Panc1 (cell line): ENCODE data around the gene TNIK. TPM values are rescaled to one million over a fixed set of nuclear protein-coding genes. Genes with fewer than 3 reads are reported as not detected.

ENCODE experiments used
- ATAC-seq: fragments of 200-7000 bp; cut with Tn5 transposase; 2 replicates; pipeline ENCODE4 v1.9.1; 2020; ENCODE audit warnings: mild to moderate bottlenecking, moderate library complexity
- BruUV-seq: library from RNA; stranded (reverse); fragments of 400-500 nt; replicated peaks from 2 replicates; lab custom pipeline; 2021; lab: Mats Ljungman, UMichigan
- CTCF ChIA-PET: fragments of 300-600 bp; sonication (Branson Sonifier 250); formaldehyde crosslinking; loops from one replicate; lab custom pipeline; 2022; ENCODE audit warnings: antibody characterized with exemption; lab: Charles Lee
- POLR2A ChIA-PET: fragments of 300-600 bp; sonication (Branson Sonifier 250); formaldehyde crosslinking; loops from one replicate; lab custom pipeline; 2022; ENCODE audit warnings: antibody characterized with exemption; lab: Charles Lee
- DNase-seq: peaks from one replicate; pipeline ENCODE4 v3.0.0-alpha.2; 2010; ENCODE audit warnings: low read depth, low spot score
- H3K27ac ChIP-seq: 2 replicates; pipeline ENCODE4 v1.5.1; 2011; ENCODE audit warnings: mild to moderate bottlenecking, low read length, inconsistent platforms
- H3K27me3 ChIP-seq: fragments of 200-500 bp; sonication (Bioruptor generic); 2 replicates; pipeline ENCODE4 v1.6.0; 2014; ENCODE audit warnings: low read length, inconsistent platforms; ENCODE audit not compliant: control insufficient read depth, insufficient read depth
- H3K36me3 ChIP-seq: fragments of 200-500 bp; sonication (Bioruptor generic); 2 replicates; pipeline ENCODE4 v1.5.1; 2014; ENCODE audit warnings: inconsistent platforms, mild to moderate bottlenecking, low read length, moderate library complexity; ENCODE audit not compliant: control insufficient read depth, insufficient read depth
- H3K4me1 ChIP-seq: 2 replicates; pipeline ENCODE4 v1.5.1; 2011; ENCODE audit warnings: inconsistent platforms, mild to moderate bottlenecking, low read length, moderate library complexity; ENCODE audit not compliant: control insufficient read depth, insufficient read depth
- H3K4me3 ChIP-seq, 2 experiments: 2 replicates each; pipeline ENCODE4 v1.5.1; 2011 to 2012; ENCODE audit warnings: low read depth in 2 of 2, low read length in 2 of 2, mild to moderate bottlenecking in 2 of 2, inconsistent platforms in 1 of 2, moderate library complexity in 1 of 2
- H3K9me3 ChIP-seq: fragments of 200-500 bp; sonication (Bioruptor generic); 2 replicates; pipeline ENCODE4 v1.5.1; 2014; ENCODE audit warnings: low read depth, mild to moderate bottlenecking, inconsistent platforms, low read length, moderate library complexity; ENCODE audit not compliant: control insufficient read depth, insufficient read depth
- CTCF ChIP-seq: fragments of 450-650 bp; IDR thresholded peaks from 2 replicates; pipeline ENCODE4 v1.5.1; 2017; ENCODE audit warnings: mild to moderate bottlenecking
- POLR2AphosphoS5 ChIP-seq: IDR thresholded peaks from 2 replicates; pipeline ENCODE4 v1.6.1; 2012; ENCODE audit warnings: mild to moderate bottlenecking, low read depth, low read length, moderate library complexity
- REST ChIP-seq, 2 experiments: IDR thresholded peaks; 2 replicates each; pipeline ENCODE4 v1.6.1; 2011 to 2012; ENCODE audit warnings: low read depth in 2 of 2, control low read depth in 1 of 2, low read length in 1 of 2, mild to moderate bottlenecking in 1 of 2, moderate library complexity in 1 of 2; ENCODE audit not compliant: insufficient read depth in 1 of 2
- SIN3A ChIP-seq: IDR thresholded peaks from 2 replicates; pipeline ENCODE4 v1.6.1; 2012; ENCODE audit warnings: low read depth, mild to moderate bottlenecking, low read length, moderate library complexity, borderline replicate concordance; ENCODE audit not compliant: insufficient read depth
- TCF7L2 ChIP-seq: IDR thresholded peaks from 2 replicates; pipeline ENCODE4 v1.6.1; 2011; ENCODE audit warnings: mild to moderate bottlenecking, low read depth, low read length, inconsistent platforms
- in situ Hi-C: cut with HindIII; loops from 2 replicates; pipeline ENCODE4 v1.10.0; 2016; ENCODE audit warnings: low sequenced_read_pairs, low pct_unique_long_range_greater_than_20kb
- intact Hi-C: fragments of 100-400 bp; cut with micrococcal nuclease; formaldehyde crosslinking; loops from one replicate; pipeline ENCODE4 v1.10.0; 2022; ENCODE audit not compliant: unreplicated experiment
- total RNA-seq: library from RNA; stranded (reverse); gene quantifications from one replicate; pipeline ENCODE4 v1.2.1, GENCODE V29; 2021; ENCODE audit not compliant: unreplicated experiment

The TNIK gene
- total RNA-seq, 1 experiment from 2014 or later, result 1.9 TPM

GRCh38 chr3:171407759-171408158, 52.4 kb downstream of the TNIK start:
- Histone ChIP-seq H3K4me1 (no peaks in the 10 kb centered on the region), H3K4me3 (no peak overlapping the region), H3K36me3 (no peaks in the 10 kb centered on the region), H3K9me3 (no peaks in the 10 kb centered on the region), H3K27me3 (peaks cover 5% of the 10 kb centered on the region), H3K27ac (no peak overlapping the region)
- ChIA-PET POLR2A (no interaction called here), CTCF (no interaction called here)
- BruUV-seq, result no TSS peak
- in situ Hi-C loops (no loop called here), intact Hi-C loops (no loop called here)
- no peak for TF ChIP-seq SIN3A
- TF ChIP-seq REST (IDR thresholded peaks at IDR 0.05; ENCODE audit: insufficient read depth in 1 of 2, low read depth in 2 of 2, low read length in 1 of 2), result no peak
- no peak for TF ChIP-seq TCF7L2
- TF ChIP-seq POLR2AphosphoS5, result no peak
- TF ChIP-seq CTCF, result no peak
- ATAC-seq, result no peak
- DNase-seq, result no peak

GRCh38 chr3:171404376-171404967, 55.7 kb downstream of the TNIK start:
- Histone ChIP-seq H3K27ac (no peak overlapping the region), H3K36me3 (no peaks in the 10 kb centered on the region), H3K4me3 (no peak overlapping the region), H3K4me1 (no peaks in the 10 kb centered on the region), H3K9me3 (no peaks in the 10 kb centered on the region), H3K27me3 (peaks cover 3% of the 10 kb centered on the region)
- intact Hi-C loops (no loop called here), in situ Hi-C loops (no loop called here)
- POLR2A ChIA-PET, result no interaction called here
- CTCF ChIA-PET, result no interaction called here
- ATAC-seq (no peak), DNase-seq (no peak)
- no TSS peak for BruUV-seq
- TF ChIP-seq POLR2AphosphoS5 (no peak), REST (IDR thresholded peaks at IDR 0.05; ENCODE audit: insufficient read depth in 1 of 2, low read depth in 2 of 2, low read length in 1 of 2) (no peak), SIN3A (no peak), TCF7L2 (no peak), CTCF (no peak)
